NCI-H1105 treated with DMSO at 0.1 percent for 48 hours (cell line): ENCODE data around the gene MDGA2.
"Not testable (repeated sequence)": the region's sequence is repeated elsewhere in the genome, so short reads cannot be mapped to it uniquely, and the experiment has no call there.

Experiments
- DNase-seq: peaks from one replicate; lab custom pipeline; 2025; lab: John Stamatoyannopoulos, UW

Gene MDGA2

GRCh38 chr14:47624126-47624525 lies 51.3 kb downstream of the MDGA2 start:
- DNase-seq = not testable (repeated sequence)

DNA sequence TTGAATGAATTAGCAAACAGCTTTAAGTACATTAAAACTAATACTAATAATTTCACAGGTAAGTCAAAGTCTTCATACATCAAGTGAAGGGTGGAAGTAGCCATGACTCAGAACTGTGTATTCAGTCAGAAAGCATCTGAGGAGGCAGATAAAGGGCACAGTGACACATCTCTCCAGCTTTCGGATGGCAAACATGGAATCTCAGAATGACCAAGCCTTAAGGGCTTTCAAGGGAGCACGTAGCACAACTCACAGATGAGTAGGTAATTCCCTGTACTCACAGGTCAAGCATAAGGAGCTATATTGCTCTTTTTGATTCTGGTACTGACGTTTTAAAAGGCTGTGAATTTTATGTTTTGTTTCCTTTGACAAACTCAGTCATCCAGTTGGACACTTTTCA lies 56.0 kb downstream of the MDGA2 start:
- DNase-seq = no peak

DNA sequence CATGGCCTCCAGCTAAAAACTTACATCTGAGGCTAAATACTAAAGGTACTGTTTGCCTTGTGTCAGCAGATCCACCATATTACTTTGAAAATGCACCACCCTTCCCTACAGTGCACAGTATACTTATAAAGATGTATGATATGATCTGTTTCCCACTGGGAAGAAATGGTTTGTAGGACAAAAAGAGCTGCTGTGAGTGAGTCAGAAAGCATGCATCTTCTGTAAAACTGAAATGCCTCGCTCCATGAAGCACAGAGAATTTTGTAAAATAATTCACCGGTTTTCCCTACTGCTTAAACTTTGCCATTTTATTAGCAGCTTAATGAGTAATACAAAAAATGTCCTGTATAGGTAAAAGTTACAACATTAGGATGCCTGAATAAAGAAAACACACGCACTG lies 68.8 kb downstream of the MDGA2 start:
- no peak for DNase-seq

DNA sequence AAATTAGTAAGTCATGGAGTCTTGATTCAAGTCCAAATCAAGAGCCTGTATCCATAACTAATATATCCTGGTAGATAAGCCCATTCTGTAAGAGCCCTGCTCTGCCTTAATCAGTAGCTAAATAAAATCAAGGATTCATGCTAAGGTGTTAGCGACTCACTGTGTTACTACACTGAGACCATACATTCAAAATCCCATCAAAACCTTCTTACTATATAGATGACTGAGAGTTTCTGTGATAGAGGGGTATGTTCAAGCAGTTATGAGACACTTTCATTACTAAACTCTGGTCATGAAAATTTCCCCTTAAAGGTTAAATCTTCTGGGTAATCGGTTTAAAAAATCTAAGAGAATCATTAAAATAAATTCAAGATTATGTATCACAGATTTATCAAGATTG lies 78.5 kb downstream of the MDGA2 start:
- DNase-seq = no peak

DNA sequence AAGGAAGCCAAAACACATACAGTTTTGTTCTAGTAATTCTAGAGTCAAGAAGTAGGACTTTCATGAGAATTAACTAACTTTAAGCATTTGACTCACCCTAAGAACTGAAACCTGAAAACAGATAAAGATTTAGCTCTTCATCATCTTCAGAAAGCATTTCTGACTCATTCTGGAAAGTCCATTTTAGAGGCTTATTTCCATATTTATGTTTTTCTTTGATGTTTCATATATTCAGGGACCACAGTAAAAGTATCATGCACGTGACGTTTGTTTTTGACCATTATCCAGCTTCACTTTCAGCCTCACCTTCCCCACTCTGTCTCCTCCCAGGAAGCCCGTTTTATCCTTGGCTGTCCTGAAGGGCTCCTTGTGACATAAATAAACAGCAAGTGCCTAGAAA lies 79.2 kb downstream of the MDGA2 start:
- DNase-seq = no peak

- DNase-seq = no peak
Observed at GRCh38 chr14:47595552-47595951, 79.9 kb downstream of the MDGA2 start.

- no peak for DNase-seq
Observed at GRCh38 chr14:47590767-47591495, 84.5 kb downstream of the MDGA2 start.

DNA sequence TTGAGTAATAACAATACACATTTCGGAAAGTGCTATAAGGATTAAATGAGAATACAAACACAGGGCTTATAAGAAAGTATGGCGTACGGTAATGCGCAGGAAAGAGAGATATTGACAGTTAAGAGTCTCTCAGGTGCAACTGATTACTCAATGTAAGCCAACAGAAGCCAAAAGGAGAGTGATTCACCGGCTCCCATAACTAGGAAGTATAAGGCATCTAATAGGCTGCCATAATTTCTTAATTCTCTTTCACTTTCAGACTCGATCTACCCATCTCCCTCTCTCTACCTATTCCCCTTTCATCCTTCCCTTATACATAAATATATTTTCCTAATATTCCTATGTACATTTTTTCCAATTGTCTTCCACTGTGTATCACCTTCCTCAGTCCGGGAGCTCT lies 90.0 kb downstream of the MDGA2 start:
- no peak for DNase-seq

GRCh38 chr14:47567273-47567672 lies 108.1 kb downstream of the MDGA2 start:
- no peak for DNase-seq

GRCh38 chr14:47557894-47558293 lies 117.5 kb downstream of the MDGA2 start:
- DNase-seq = no peak

DNA sequence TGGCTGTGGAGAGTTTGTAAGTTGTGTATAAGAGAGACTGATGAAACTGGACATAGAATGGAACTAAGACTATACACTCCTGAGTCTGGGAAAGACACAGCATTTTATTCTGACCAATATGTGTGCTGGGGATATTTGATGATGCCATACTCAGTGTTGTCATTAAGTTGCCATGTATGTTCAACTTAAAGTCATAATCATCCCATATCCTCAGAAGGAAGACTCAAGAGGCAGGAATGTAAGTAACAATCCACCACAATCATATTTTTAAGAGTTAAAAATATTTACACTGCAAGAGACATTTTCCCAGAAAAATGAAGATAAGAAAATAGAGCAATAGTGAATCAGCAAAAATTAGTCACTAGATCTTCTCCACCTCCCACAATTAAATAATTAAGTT lies 120.1 kb downstream of the MDGA2 start:
- no peak for DNase-seq

- DNase-seq = no peak
Observed at GRCh38 chr14:47549886-47550285, 125.5 kb downstream of the MDGA2 start.

- no peak for DNase-seq
Observed at GRCh38 chr14:47543459-47543858, 131.9 kb downstream of the MDGA2 start.

DNA sequence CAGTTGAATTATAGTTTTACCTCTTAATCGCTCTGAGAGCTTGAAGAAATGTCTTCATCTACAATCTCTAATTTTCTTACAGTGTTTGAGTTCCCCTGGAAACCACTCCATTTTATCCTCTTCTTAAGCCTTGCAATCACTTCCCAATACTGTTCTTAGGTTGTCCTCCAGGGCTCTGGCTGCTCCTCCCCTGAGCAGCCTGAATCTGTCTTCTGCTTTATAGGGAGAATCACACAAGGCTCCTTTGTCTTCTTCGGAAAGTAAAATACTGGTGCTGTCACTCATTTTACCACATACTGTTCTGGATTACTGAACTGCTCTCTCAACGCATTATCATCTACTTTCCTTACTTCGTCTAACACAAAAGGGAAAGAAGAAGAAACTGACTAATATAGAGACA lies 133.7 kb downstream of the MDGA2 start:
- no peak for DNase-seq

GRCh38 chr14:47539031-47539461 lies 136.4 kb downstream of the MDGA2 start:
- DNase-seq = peak; percentile 51

GRCh38 chr14:47536341-47536740 lies 139.1 kb downstream of the MDGA2 start:
- no peak for DNase-seq

DNA sequence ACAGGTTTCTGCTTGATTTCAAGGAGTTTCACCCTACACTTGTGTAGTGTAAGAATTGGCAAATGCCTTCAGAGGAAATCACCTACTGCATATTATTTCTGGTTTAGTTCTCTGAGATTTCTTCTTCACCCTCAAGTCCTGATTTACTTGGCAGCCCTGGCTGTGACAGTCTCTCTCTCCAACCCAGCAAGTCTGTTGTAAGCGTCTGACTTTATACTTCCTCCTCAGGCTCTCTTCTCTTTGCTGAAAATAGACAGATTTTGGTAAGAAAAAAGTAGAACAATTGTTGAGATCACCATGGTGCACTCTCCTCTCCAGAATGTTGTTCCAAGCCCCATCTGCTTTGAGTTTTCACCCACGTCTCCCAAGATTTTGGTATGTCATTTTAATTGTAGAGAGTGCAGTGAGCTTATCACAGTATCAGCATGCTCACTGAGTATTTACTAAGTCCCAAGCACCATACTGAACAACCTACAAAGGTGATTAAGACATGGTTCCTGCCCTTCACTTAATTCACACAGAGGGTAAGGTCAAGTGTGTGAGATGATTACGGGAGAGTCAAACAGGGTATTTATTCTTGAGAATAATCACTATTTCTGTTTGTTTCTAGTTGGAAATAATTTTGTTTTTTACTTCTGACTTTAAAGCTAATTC lies 148.7 kb downstream of the MDGA2 start:
- DNase-seq = no peak

GRCh38 chr14:47524524-47524923 lies 150.9 kb downstream of the MDGA2 start:
- no peak for DNase-seq

DNA sequence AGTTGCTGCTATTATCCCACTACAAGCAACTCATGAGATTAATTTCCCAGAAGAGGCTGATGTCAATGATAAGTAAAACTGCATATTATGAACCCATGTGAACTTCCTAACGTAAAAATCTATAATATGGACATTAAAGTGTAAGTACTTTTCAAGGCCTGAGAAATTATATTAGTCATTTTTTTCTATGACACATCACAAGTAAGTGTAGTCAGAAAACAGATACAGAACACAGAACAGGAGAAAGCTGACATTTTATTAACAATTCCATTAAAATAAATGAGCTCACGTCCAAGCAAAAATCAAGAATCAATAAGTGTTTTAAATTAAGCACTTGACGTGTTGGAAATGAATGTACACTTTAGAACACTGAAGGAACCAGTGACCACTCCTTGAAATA lies 155.0 kb downstream of the MDGA2 start:
- DNase-seq = no peak

DNA sequence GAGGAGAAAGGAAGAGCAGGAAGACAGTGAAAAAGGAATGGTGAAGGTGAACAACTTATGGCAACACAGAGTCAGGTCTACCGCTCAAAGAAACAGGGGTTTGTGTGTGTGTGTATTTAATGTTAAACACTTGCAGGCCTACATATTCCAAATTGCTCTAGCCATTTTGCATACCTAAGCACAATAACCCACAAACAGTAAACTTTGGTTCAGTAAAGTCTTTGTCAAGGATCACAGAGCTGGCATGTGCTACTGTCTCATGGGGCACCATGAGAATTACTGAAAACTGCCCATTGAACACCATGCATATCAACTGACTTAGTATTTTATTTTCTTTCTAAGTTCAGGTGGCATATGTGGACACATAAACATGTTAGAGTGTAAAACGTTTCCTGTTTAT lies 163.6 kb downstream of the MDGA2 start:
- no peak for DNase-seq

DNA sequence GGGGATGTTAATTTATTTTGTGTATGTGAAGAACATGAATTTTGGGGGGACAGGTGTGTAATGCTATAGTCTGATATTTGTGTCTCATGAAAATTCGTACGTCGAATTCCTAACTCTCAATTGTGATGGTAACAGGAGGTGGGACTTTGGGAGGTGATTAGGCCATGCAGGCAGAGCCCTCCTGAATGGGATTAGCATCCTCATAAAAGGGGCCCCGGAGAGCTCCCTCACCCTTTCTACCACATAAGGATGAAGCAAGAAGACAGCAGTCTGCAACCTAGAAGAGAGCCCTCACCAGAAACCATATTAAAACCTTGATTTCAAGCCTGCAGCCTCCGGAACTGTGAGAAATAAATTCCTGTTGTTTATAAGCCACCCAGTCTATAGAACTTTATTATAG lies 165.4 kb downstream of the MDGA2 start:
- DNase-seq = no peak

GRCh38 chr14:47507861-47508260 lies 167.5 kb downstream of the MDGA2 start:
- no peak for DNase-seq

- no peak for DNase-seq
Observed at GRCh38 chr14:47500369-47500768, 175.0 kb downstream of the MDGA2 start.

DNA sequence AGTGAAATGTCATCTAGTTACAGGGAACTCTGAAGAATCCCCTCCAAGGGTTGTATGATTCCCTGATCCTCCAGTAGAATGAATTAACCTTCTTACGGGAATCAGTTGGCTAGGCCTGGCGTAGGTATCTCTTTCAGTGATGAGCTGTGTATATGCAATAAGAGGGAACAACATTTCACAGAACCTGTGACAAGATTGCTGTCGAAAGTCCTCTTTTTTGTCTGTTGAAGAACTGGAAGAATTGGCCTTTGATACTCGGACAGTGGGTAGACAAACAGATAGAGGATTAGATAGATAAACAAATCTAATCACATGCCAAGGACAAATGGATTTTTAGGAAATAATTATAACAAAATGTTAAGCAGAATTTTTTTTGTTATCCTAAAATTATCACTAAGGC lies 184.6 kb downstream of the MDGA2 start:
- no peak for DNase-seq
